Pancreas (tissue), 10 donors: ENCODE results near the gene ANKS4B. TPM values are rescaled to one million over a fixed set of nuclear protein-coding genes. Genes with fewer than 3 reads are reported as not detected.

Experiments
- ATAC-seq, 4 donors: fragments of 200-7000 bp; cut with Tn5 transposase; one replicate each; pipeline versions ENCODE4 v1.8.0 to v1.9.1; 2020; ENCODE audit warnings: mild to moderate bottlenecking in 4 of 4, moderate library complexity in 4 of 4
- DNase-seq, 6 donors: peaks; one replicate each; pipeline ENCODE4 v3.0.0-alpha.2; 2020
- FAIRE-seq: peaks from 2 replicates; lab custom pipeline; 2012; peaks lifted over from hg19 to GRCh38; lab: Jason Lieb, UNC
- H3K27ac ChIP-seq, 4 donors: fragments of 200-600 bp; sonication (generic); 1 replicate in 3 of 4; 2 replicates in 1 of 4; pipeline versions ENCODE4 v1.5.0 to v1.8.0; 2020
- H3K27me3 ChIP-seq, 4 donors: fragments of 200-600 bp; one replicate each; pipeline ENCODE4 v1.8.0; 2021
- H3K36me3 ChIP-seq, 3 donors: fragments of 200-600 bp; sonication (generic) in 1 of 3; one replicate each; pipeline versions ENCODE4 v1.5.0 to v1.8.0; 2020 to 2021
- H3K4me1 ChIP-seq, 3 donors: fragments of 200-600 bp; one replicate each; pipeline ENCODE4 v1.8.0; 2021
- H3K4me3 ChIP-seq, 4 donors: fragments of 200-600 bp; sonication (generic) in 2 of 4; one replicate each; pipeline versions ENCODE4 v1.5.0 to v1.8.0; 2020 to 2021
- H3K9me3 ChIP-seq, 4 donors: fragments of 200-600 bp; one replicate each; pipeline ENCODE4 v1.8.0; 2021
- WGBS, 2 donors: extraction: QIAGEN DNeasy Blood & Tissue Kit; methylation state at CpG; one replicate each; pipeline ENCODE4 v1.1.7; 2013; 5-methylcytosine and 5-hydroxymethylcytosine counted together
- intact Hi-C, 3 donors: fragments of 100-400 bp; cut with DNase I; formaldehyde crosslinking; loops; one replicate each; pipeline versions ENCODE4 v1.11.1 to v1.14.2; 2022
- polyA plus RNA-seq, 2 donors: library from polyadenylated mRNA; stranded (reverse); fragments of 200-250 nt; gene quantifications; one replicate each; pipeline ENCODE4 v1.2.3, GENCODE V29; 2013
- total RNA-seq, 6 donors: library from RNA; stranded (reverse); fragmentation: NEBNext Ultra II Directional in 4 of 6; extraction: Animal tissue kit (Norgen Biotek cat#: 25700) in 4 of 6; gene quantifications; one replicate each; pipeline versions ENCODE4 v1.2.1 to v1.2.4, GENCODE V29; 2021 to 2023
- TF ChIP-seq, protein P1 (sequence below), 4 donors: fragments of 200-600 bp; sonication (generic) in 3 of 4; IDR thresholded peaks; one replicate each; pipeline versions ENCODE4 v1.5.0 to v1.8.0; 2021; ENCODE audit warnings: antibody characterized with exemption in 4 of 4
- donor health status: healthy with polysubstance abuse.
- donor health status: DM: no; HTN: no; CAD: no; lungs with moderate emphysema.
- donor health status: DM: no; HTN: no; CAD: no.
- donor health status: control.
- donor health status: control.
- donor health status: Bipolar disorder and iron deficiency.
- donor health status: DM: yes; HTN: yes; CAD: no.
- donor health status: DM: no; HTN: no; CAD: no.
- donor health status: DM: no; HTN: no; CAD: no.
- donor health status: DM: yes; HTN: yes; CAD: no.

The ANKS4B gene
- total and polyA plus RNA-seq, 8 donors = 0.15 to 0.72 (median 0.35) TPM

DNA sequence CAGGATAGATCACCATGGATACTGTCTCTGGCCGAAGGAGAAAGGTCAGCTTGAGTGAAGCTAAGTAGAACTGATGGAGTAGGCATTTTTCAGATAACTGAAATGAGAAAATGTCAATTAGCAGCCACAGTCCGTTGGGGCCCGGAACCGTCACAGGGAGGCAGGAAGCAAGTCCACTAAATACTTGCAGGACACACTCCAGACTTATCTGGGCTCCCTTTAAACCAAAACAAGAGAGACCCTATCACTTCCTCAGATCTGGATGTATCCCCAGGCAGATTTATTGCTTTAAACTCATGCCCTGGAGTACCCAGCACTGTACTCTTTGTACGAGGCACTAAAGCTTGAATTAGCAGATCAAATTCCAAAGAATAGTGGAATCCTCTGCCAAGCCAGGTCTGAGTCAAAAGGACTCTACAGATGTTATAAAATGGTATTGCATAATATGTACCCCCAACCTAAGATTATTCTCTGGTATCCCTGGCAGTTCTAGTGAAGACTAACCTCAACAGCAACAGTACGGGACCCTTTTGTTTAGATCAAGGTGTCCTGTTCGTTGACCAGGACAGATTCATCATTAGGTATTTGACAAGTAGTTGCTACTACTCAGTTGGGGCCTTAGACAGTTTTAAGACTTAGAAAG lies 30.2 kb upstream of the ANKS4B start:
- FAIRE-seq = no peak
- intact Hi-C loops = no loop called here
- 50 to 61% methylated on average over 7 of the region's 7 CpGs for WGBS, 2 donors
- Histone ChIP-seq H3K27ac (no peak overlapping the region), H3K9me3 (no peaks in the 10 kb centered on the region), H3K27me3 (no peaks in the 10 kb centered on the region), H3K36me3 (no peaks in the 10 kb centered on the region), H3K4me3 (no peak overlapping the region), H3K4me1 (no peaks in the 10 kb centered on the region)
- ATAC-seq = no peak
- TF ChIP-seq, protein P1, sequence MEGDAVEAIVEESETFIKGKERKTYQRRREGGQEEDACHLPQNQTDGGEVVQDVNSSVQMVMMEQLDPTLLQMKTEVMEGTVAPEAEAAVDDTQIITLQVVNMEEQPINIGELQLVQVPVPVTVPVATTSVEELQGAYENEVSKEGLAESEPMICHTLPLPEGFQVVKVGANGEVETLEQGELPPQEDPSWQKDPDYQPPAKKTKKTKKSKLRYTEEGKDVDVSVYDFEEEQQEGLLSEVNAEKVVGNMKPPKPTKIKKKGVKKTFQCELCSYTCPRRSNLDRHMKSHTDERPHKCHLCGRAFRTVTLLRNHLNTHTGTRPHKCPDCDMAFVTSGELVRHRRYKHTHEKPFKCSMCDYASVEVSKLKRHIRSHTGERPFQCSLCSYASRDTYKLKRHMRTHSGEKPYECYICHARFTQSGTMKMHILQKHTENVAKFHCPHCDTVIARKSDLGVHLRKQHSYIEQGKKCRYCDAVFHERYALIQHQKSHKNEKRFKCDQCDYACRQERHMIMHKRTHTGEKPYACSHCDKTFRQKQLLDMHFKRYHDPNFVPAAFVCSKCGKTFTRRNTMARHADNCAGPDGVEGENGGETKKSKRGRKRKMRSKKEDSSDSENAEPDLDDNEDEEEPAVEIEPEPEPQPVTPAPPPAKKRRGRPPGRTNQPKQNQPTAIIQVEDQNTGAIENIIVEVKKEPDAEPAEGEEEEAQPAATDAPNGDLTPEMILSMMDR (IDR thresholded peaks at IDR 0.05) = no peak
- no peak for DNase-seq

DNA sequence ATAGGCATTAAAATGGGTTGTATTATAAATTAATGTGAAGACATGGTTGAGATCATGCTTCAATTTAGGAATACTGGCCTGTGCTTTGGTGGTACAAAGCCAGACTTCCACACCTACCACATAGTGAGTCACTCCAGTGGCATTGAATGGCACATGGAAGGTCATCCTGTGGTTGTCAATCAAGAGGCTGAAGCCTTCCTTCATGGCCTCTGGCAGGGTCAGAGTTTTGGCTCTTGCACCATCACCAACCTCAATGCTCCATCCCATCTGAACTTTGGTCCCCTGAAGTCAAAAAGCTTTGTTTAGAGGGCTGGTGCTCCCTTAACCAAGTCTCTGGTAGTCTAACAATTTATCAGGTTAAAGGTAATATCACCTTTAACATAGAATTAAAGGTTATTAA lies 28.2 kb upstream of the ANKS4B start:
- H3K27ac ChIP-seq = no peak overlapping the region
- no peaks in the 10 kb centered on the region for H3K36me3 ChIP-seq
- ATAC-seq (no peak), DNase-seq (no peak), FAIRE-seq (no peak)
- H3K4me3 ChIP-seq = no peak overlapping the region
- TF ChIP-seq, protein P1 (IDR thresholded peaks at IDR 0.05) = no peak
- no peaks in the 10 kb centered on the region for H3K9me3 ChIP-seq
- intact Hi-C loops = no loop called here
- H3K27me3 ChIP-seq = no peaks in the 10 kb centered on the region
- no peaks in the 10 kb centered on the region for H3K4me1 ChIP-seq

DNA sequence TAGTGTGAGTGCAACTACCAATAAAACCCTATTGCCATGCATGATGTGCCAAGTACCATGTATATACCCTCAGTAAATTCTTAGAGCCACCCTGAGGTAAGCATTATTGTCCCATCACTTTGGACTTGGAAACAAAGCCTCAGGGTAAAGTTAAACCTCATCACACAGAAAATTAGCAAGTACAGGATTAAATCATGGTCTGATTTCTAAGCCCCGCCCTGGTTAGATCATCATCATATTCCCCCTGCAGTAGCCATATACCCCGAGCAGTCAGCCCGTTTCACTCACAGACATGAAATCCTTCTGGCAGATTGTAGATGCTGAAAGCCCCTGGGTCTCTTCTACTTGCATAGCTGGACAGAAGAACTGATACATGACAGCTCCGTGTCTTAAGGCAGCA lies 26.9 kb upstream of the ANKS4B start:
- intact Hi-C loops = no loop called here
- Histone ChIP-seq H3K36me3 (no peaks in the 10 kb centered on the region), H3K4me1 (no peaks in the 10 kb centered on the region), H3K9me3 (no peaks in the 10 kb centered on the region), H3K27me3 (no peaks in the 10 kb centered on the region), H3K4me3 (no peak overlapping the region), H3K27ac (no peak overlapping the region)
- TF ChIP-seq, protein P1 (IDR thresholded peaks at IDR 0.05) = no peak
- WGBS, 2 donors = 71 to 85% methylated on average over 4 of the region's 4 CpGs
- no peak for FAIRE-seq
- ATAC-seq = no peak
- no peak for DNase-seq

DNA sequence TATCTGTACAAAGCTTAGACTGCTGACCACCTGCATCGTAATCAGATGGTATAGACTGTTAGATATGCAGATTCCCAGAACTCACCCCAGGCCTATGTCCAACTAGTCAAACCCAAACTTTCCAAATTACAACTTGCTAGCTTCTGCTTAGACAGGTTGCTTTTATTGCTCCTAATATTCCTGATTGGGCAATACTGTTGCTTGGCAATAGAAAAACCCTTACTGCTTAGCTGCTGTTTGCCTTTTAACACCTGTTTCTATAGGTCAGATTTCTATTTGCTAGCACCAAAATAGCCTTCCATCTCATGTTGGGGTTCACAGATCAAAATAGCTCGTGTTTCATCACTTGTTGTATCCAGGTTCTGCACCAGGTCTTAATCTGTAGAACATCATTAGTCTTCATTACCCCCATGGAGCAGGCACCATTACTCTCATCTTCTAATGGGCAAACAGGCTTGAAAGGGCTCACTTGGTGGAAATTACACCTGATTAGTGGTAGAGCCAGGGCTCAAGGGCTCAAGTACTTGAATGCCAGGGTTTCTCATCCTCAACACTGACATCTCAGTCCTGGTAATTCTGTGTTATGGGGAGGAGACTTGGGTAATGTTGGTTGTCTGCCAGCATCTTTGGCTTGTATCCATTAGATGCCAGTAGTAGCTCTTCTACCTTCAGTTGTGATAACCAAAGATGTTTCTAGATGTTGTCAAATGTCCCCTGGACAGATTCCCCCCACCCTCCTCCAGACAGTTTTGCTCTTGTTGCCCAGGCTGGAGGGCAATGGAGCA lies 24.9 kb upstream of the ANKS4B start:
- ATAC-seq (no peak), FAIRE-seq (no peak), DNase-seq (no peak)
- Histone ChIP-seq H3K27me3 (no peaks in the 10 kb centered on the region), H3K36me3 (no peaks in the 10 kb centered on the region), H3K4me3 (no peak overlapping the region), H3K9me3 (no peaks in the 10 kb centered on the region), H3K4me1 (no peaks in the 10 kb centered on the region), H3K27ac (no peak overlapping the region)
- TF ChIP-seq, protein P1 (IDR thresholded peaks at IDR 0.05) = no peak
- WGBS, 2 donors = 55 to 61% methylated on average over 2 of the region's 2 CpGs
- intact Hi-C loops = no loop called here

DNA sequence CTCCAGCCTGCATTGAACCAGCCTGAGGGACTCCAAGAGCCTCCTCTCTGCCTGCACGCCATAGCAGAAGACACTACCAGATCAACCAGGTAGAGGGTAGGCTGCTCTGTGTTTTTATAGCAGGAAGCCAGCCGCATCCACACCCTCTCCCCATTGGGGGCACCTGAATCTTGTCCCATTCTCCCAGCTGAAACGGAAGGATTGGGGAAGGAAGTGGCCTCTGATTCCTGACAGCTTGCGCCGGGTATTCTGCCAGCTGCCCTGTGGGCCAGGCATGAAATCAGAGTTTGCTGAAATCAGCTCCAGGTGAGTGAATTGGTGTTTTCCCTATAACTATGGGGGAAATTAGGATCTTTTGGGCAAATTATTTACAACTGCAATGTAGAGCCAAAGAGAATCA lies 22.0 kb upstream of the ANKS4B start, which contains the start of gene ZP2:
Gene ZP2, minus strand, starts transcription at position 89 of the 400 bp plus-strand sequence. Its CDS starts 27 bp downstream, at position 62.
- TF ChIP-seq, protein P1 (IDR thresholded peaks at IDR 0.05) = no peak
- no peak for DNase-seq
- Histone ChIP-seq H3K27me3 (no peaks in the 10 kb centered on the region), H3K27ac (no peak within 1 kb of the TSS), H3K36me3 (no peaks in the 10 kb centered on the region), H3K9me3 (no peaks in the 10 kb centered on the region), H3K4me1 (no peaks in the 10 kb centered on the region), H3K4me3 (no peak within 1 kb of the TSS)
- WGBS, 2 donors = 76 to 77% methylated on average over 5 of the region's 5 CpGs
- ATAC-seq = no peak
- no peak for FAIRE-seq
- intact Hi-C loops = no loop called here
